Islet precursor cell (in vitro differentiated cells): ENCODE results near the gene CYB5RL.
"Not testable (repeated sequence)": the region's sequence is repeated elsewhere in the genome, so short reads cannot be mapped to it uniquely, and the experiment has no call there.

Source experiments
- DNase-seq: peaks from one replicate; pipeline ENCODE4 v3.0.0-alpha.2; 2018

Gene CYB5RL

GRCh38 chr1:54225986-54226559 is 26.2 kb upstream of the CYB5RL start:
- no peak for DNase-seq

GRCh38 chr1:54225378-54225777 is 25.5 kb upstream of the CYB5RL start:
- DNase-seq: no peak

- no peak for DNase-seq
Observed at GRCh38 chr1:54224233-54224632, 24.4 kb upstream of the CYB5RL start.

DNA sequence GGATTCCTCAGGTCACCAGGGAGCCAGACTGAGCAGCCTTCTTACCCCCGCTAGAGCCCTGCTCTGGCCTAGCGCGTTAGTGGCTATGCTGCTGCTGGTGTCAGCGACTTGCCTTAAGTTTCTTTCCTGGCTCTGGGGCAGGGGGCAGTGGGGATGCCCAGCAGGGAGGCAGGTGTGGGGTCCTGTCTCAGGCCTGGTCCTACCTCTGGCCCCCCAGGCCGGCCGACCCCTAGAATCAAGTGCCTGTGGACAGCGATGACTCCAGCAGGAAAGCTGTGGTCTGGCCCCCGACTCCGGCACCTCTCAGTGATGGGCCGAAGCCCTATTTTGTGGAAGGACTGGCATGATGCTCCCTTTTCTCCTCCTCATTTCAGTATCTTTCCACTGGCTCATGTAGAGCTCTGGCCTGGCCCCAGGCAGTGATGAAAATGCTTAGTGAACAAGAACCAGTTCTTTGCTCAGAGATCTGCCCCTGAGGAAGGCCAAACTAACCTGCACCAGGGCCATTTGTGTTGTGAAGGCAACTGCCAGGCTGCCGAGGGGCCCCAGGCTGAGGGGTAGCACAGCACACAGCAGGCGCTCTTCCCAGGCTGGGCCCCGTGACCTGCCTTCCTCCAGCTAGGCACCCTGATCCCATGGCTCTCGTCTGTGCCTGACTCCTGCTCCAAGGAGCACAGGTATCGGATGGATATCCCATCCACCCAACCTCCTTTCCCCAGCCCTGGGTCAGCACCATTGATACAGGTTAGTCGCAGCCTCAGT is 23.8 kb upstream of the CYB5RL start:
- peak; percentile 55 for DNase-seq

GRCh38 chr1:54222711-54223110 is 22.9 kb upstream of the CYB5RL start:
- no peak for DNase-seq

GRCh38 chr1:54221867-54222484 is 22.1 kb upstream of the CYB5RL start:
- no peak for DNase-seq

- no peak for DNase-seq
Observed at GRCh38 chr1:54221113-54221834, 21.4 kb upstream of the CYB5RL start.

DNA sequence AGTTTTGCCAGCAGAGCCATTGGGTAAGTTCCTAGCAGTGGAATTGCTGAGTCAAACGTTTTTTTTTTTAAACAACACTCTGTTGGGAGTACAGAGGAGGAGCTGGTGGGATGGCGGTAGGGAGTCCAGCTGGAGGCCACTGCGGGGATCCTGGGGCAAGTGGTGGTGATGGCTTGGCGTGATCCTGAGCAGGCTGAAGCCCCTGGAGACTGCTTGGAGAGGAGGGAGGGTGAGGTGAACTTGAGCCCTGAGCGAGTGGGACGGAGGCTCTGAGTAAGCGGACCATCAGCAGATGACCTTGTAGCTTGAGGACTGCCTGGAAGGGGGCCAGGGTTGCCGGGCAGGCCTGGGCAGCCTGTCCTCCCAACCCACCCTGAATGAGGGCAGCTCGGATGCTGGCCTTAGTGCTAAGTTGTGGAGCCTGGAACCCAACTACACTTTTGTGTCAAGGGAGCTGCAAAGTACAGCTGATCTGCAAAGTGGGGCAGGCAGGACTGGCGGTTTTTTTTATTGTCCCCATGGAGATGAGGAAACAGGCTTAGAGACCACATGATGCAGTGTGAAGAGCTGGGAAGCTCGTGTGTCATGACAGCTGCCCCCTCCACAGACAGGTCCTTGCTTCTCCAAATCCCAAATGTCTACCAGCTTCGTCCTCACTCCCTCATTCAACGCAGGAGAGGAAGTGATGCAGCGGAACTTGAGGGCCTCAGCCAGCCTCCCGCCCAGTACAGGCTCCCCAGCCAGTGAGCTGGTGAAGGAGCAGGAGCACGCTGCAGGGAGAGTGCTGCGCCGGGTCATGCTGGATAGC is 20.4 kb upstream of the CYB5RL start:
- peak; percentile 52 for DNase-seq

DNA sequence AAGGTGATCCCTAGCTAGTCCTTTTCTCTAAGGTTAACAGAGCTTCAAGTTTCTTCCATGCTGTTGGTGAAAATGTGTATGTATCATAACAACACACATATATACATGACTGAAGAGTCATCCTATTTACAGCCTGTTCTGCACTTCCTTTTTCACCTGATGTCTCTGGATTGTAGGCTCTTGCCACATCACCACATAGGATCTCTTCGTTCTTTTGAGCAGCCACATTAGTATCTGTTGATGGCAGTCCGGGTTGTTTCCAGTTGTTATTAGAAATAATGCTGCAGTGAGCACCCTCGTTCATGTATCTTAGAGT is 19.8 kb upstream of the CYB5RL start:
- DNase-seq: no peak

DNA sequence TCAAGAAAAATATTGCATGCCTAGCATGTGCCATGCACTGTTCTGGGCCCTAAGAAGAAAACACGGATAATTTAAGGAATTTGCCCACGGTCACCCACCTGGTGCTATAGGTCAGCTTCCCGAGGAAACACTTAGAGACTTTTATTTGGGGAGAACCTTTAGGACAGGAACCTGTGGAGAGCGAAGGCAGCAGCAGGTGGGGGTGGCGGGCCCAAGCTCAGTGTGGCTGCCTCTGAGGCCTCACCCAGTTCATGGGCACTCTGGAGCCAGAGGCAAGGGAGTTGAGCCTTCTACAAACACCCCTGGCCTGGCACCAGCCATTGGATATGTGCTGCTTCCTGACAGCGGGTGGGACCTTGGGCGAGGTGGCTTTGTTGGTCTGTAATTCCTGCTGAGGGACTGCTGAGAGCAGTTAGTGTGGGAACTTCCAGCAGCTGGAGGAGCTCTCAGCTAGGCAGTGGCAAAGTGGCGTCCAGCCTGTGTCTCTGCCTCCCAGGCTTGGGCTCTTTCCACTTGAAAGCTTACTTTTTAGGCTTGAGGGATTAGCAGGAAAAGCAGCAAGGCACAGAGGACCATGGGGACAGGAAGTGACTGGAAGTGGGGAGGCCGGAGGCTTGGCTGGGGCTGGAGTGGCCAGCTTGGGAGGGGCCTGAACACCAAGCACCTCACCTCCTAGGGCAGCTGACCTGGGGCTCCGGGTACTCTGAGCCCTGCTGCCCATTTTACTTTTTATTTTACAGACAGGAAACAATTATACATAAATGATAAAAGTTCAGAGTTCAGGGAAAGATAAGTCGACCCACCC is 19.3 kb upstream of the CYB5RL start:
- no peak for DNase-seq

- no peak for DNase-seq
Observed at GRCh38 chr1:54215523-54215922, 15.7 kb upstream of the CYB5RL start.

DNA sequence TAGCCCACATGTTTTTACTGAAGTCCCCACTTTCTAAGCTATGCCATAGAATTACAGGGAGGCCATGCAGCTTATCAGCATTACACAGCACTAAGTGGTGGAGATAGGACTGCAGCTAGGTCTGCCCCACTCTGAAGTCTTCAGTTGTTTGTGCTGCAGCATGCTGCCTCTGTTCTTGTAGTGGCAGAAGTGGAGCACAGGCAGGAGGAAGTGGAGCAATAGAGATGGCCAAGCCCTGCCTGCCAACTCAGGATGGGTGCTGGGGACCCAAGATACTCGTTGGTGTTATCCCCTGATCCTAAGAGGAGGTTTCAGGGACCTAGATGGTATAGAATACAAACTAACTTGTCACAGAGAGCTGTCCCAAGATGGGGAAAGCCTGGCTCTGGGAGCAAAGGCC is 13.0 kb upstream of the CYB5RL start:
- DNase-seq: no peak

DNA sequence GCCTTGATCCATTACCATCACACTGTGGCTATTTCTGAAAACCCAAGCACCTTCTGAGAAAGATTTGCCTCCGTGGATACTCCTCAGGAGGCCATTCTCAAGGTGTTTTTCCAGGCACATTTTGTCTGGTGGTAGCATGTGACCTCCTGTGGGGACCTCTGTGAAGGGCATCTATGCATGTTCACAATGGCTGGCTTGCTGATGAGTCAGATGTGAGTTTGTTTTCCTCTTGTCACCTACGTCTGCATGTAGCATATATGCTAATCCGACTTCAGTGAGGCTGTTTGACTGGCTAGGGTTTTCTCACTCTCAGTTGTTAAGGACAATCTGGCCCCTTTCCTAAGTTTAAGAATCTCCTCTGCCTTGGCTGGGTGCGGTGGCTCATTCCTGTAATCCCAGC is 8.1 kb upstream of the CYB5RL start:
- DNase-seq: not testable (repeated sequence)

DNA sequence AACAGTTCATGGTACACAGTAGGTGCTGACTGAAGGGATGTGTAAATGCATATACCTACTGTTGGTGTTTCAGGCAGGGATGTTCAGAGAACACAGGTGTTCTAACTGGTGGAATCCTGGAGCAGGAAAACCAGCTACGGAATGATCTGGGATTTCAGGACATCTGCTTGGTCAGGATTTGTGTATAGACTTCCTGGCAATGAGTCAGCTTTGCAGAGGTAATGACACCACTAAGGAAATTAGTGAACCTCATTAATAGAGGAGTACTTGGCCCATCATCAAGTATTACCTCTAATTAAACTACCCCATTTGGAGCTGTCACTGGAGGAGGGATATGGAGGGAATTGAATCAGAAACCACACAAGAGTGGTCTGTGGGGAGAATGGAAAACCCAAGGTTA is 7.5 kb upstream of the CYB5RL start:
- DNase-seq: no peak

- DNase-seq: no peak
Observed at GRCh38 chr1:54204199-54204598, 4.4 kb upstream of the CYB5RL start.

GRCh38 chr1:54200519-54200997 is 728 bp upstream of the CYB5RL start:
- no peak for DNase-seq

DNA sequence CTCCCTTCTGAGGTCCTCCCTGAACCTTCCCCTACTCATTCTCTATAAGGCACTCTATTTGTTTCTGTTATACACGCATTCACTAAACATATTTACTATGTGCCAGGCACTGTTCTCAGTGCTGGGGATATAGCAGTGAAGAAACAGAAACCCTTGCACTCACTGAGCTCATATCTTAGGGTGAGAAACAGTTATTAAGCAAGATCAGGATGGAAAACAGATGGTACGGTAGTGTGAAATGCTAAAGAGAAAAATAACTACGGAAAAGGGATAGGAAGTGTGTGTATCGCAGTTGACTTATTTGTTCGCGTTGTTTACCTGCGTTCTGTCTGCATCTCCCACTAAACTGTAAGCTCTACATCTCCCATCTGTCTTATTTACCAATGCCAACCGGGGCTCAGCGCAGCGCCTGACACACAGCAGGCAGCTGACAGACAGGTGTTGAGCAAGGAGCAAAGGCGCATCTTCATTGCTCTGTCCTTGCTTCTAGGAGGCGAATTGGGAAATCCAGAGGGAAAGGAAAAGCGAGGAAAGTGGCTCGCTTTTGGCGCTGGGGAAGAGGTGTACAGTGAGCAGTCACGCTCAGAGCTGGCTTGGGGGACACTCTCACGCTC is 572 bp downstream of the CYB5RL start:
- no peak for DNase-seq

DNA sequence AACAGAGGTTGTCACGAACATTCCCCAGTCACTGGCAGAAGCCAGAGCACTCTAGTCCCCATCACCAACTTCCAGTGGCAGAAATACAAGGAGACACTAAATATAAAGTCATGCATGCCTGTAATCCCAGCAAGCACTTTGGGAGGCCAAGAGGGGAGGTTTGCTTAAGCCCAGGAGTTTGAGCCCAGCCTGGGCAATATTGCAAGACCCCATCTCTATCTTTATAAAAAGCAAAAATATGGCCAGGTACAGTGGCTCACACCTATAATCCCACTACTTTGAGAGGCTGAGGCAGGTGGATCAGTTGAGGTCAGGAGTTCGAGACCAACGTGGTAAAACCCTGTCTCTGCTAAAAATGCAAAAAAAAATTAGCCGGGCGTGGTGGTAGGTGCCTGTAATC is 6.4 kb downstream of the CYB5RL start:
- no peak for DNase-seq

DNA sequence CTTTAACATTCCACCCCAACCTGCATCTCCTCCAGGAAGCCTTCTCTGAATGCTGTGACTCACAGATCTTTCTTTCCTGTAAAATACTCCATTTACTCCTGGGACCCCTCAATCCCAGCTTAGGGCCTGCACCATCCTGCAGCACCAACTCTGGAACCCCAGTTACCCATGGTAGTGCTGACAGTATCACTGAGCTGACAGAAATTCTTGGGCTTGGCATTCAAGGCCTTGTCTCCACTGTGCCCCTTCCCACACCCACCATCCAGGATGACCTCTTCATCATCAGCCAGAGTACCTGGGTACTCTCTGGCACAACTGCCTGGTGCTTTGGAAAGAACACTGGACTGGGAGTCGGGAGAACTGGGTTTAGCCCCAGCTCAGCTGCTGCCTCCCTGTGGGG is 8.3 kb downstream of the CYB5RL start:
- no peak for DNase-seq

DNA sequence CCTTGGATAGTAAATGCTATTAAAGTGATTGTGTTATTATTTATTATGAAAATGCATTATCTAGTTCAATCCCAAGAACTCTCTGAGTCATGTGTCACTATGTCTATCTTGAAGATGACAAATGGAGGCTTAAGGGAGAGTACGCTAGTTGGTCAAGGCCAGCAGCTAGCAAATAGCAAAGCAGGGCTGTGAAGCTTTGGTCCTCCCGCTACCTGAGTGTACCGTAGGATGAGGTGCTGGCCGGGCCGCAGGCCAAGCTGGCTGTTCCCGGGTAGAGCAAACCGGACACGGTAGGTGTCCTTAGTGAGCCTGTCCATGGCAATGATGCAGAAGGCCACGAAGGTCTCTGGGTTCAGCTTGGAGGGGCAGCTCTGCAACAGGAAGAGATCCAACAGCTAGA is 9.3 kb downstream of the CYB5RL start:
- DNase-seq: no peak

GRCh38 chr1:54188291-54188690 is 11.5 kb downstream of the CYB5RL start:
- no peak for DNase-seq

DNA sequence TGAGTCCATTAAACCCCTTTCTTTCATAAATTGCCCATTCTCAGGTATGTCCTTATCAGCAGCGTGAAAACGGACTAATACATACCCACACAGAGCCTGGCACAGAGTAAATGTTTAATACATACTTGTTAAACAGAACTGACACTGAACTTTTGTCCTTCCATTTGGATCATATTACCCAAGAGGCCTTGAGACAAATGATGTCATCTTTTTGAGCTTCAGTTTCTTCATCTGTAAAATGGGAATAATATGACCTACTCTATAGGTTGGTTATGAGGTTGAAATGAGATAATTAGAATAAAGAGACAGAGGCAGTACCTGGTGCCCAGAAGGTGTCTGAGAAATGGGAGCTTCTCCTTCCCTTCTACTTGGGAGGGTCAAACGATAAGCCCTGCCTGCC is 13.8 kb downstream of the CYB5RL start:
- DNase-seq: no peak
